Measurements from ENCODE around the gene PSMG2. TPM values are rescaled to one million over a fixed set of nuclear protein-coding genes. Genes with fewer than 3 reads are reported as not detected.

PSMG2 gene
- total and polyA plus RNA-seq, 9 of the 15 experiments (the other 6 are each of a cell fraction or from before 2014, with no cell fraction given): 59.9 to 271 (median 111) TPM

- TF ChIP-seq JUND (IDR thresholded peaks at IDR 0.05; ENCODE audit: borderline replicate concordance, low read depth, low read length): peak; percentile 28
- no peak for TF ChIP-seq JUND (tag; IDR thresholded peaks at IDR 0.05; ENCODE audit: borderline replicate concordance, low read depth, low read length)
- TF ChIP-seq BDP1 (IDR thresholded peaks at IDR 0.05; ENCODE audit: insufficient read depth, insufficient read length): no peak
- TF ChIP-seq RFX1 (IDR thresholded peaks at IDR 0.05): no peak
- peak; percentile 68 to 69; a peak in 3 of 4 replicates for TF ChIP-seq MAZ (CRISPR knock-in tag; conservative IDR thresholded peaks at IDR 0.05 in 1 of 2, IDR thresholded peaks at IDR 0.05 in 1 of 2)
- TF ChIP-seq SRSF1 (IDR thresholded peaks at IDR 0.05; ENCODE audit: low read depth, low read length): no peak
- TF ChIP-seq ZNF518B (CRISPR knock-in tag; IDR thresholded peaks at IDR 0.05): no peak
- TF ChIP-seq E4F1 (CRISPR knock-in tag; IDR thresholded peaks at IDR 0.05; ENCODE audit: borderline replicate concordance): no peak
- no peak for TF ChIP-seq ZNF184 (CRISPR knock-in tag; IDR thresholded peaks at IDR 0.05)
- no peak for TF ChIP-seq GTF2B (IDR thresholded peaks at IDR 0.05; ENCODE audit: extremely low read depth, insufficient read length)
- TF ChIP-seq PURB (CRISPR knock-in tag; IDR thresholded peaks at IDR 0.05; ENCODE audit: low read depth): no peak
- no peak for TF ChIP-seq ZNF146 (CRISPR knock-in tag; IDR thresholded peaks at IDR 0.05; ENCODE audit: unreplicated experiment)
- no peak for TF ChIP-seq GATAD2A (IDR thresholded peaks at IDR 0.05)
- TF ChIP-seq, protein P1, sequence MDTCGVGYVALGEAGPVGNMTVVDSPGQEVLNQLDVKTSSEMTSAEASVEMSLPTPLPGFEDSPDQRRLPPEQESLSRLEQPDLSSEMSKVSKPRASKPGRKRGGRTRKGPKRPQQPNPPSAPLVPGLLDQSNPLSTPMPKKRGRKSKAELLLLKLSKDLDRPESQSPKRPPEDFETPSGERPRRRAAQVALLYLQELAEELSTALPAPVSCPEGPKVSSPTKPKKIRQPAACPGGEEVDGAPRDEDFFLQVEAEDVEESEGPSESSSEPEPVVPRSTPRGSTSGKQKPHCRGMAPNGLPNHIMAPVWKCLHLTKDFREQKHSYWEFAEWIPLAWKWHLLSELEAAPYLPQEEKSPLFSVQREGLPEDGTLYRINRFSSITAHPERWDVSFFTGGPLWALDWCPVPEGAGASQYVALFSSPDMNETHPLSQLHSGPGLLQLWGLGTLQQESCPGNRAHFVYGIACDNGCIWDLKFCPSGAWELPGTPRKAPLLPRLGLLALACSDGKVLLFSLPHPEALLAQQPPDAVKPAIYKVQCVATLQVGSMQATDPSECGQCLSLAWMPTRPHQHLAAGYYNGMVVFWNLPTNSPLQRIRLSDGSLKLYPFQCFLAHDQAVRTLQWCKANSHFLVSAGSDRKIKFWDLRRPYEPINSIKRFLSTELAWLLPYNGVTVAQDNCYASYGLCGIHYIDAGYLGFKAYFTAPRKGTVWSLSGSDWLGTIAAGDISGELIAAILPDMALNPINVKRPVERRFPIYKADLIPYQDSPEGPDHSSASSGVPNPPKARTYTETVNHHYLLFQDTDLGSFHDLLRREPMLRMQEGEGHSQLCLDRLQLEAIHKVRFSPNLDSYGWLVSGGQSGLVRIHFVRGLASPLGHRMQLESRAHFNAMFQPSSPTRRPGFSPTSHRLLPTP (IDR thresholded peaks at IDR 0.05; ENCODE audit: borderline replicate concordance, extremely low read depth, insufficient read length): no peak
- TF ChIP-seq, protein P2, sequence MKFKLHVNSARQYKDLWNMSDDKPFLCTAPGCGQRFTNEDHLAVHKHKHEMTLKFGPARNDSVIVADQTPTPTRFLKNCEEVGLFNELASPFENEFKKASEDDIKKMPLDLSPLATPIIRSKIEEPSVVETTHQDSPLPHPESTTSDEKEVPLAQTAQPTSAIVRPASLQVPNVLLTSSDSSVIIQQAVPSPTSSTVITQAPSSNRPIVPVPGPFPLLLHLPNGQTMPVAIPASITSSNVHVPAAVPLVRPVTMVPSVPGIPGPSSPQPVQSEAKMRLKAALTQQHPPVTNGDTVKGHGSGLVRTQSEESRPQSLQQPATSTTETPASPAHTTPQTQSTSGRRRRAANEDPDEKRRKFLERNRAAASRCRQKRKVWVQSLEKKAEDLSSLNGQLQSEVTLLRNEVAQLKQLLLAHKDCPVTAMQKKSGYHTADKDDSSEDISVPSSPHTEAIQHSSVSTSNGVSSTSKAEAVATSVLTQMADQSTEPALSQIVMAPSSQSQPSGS (CRISPR knock-in tag; IDR thresholded peaks at IDR 0.05): no peak
These were observed at the start of gene PSMG2, which contains the start of gene CEP76 (continued) for GRCh38 chr18:12702221-12703095.

All from K562 (cell line).